Cardiac fibroblast (primary cell): Measurements from ENCODE around the gene TMED6.

ENCODE experiments used
- DNase-seq, 2 donors: peaks; one replicate each; pipeline versions ENCODE4 v3.0.0 to v3.0.0-alpha.2; 2010; ENCODE audit warnings: low read depth in 2 of 2
- H3K4me3 ChIP-seq, 2 donors: replicated peaks in 1 of 2; 1 replicate in 1 of 2; 2 replicates in 1 of 2; pipeline ENCODE4 v1.5.1; 2011; ENCODE audit warnings: low read depth in 2 of 2, low read length in 2 of 2, mild to moderate bottlenecking in 2 of 2, moderate library complexity in 1 of 2
- CTCF ChIP-seq: IDR thresholded peaks from one replicate; pipeline ENCODE4 v1.5.1; 2011; ENCODE audit warnings: low read depth, mild to moderate bottlenecking, low read length, inconsistent platforms

TMED6 gene

GRCh38 chr16:69319381-69319780, 32.2 kb downstream of the TMED6 start:
- TF ChIP-seq CTCF: no peak
- H3K4me3 ChIP-seq: no peak overlapping the region
- DNase-seq: no peak

GRCh38 chr16:69318911-69319289, 32.7 kb downstream of the TMED6 start:
- TF ChIP-seq CTCF: no peak
- no peak for DNase-seq
- no peak overlapping the region for H3K4me3 ChIP-seq

GRCh38 chr16:69318177-69318910, 33.2 kb downstream of the TMED6 start:
- no peak for TF ChIP-seq CTCF
- H3K4me3 ChIP-seq: no peak overlapping the region
- DNase-seq: no peak

DNA sequence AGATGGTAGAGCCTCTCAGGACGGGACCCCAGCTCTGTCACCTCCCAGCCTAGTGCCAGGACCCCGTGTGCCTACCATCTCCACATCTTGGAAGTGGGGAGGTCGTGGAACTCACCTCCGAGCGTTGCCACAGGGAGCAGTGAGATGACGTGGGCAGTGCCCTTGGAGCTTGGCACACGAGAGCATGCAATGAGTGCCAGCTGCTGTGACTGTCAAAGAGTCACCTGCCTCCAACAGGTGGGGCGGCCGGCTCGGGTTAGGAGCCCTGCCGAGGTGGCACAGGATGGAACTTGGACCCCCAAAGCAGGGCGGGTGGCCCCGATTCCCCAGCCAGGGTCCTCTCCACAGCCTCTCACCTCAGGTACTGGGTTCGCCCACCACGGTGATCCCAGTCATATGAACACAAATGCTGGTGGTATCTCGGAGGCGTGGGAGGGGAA, 35.0 kb downstream of the TMED6 start:
- no peak for TF ChIP-seq CTCF
- H3K4me3 ChIP-seq: no peak overlapping the region
- DNase-seq: no peak

DNA sequence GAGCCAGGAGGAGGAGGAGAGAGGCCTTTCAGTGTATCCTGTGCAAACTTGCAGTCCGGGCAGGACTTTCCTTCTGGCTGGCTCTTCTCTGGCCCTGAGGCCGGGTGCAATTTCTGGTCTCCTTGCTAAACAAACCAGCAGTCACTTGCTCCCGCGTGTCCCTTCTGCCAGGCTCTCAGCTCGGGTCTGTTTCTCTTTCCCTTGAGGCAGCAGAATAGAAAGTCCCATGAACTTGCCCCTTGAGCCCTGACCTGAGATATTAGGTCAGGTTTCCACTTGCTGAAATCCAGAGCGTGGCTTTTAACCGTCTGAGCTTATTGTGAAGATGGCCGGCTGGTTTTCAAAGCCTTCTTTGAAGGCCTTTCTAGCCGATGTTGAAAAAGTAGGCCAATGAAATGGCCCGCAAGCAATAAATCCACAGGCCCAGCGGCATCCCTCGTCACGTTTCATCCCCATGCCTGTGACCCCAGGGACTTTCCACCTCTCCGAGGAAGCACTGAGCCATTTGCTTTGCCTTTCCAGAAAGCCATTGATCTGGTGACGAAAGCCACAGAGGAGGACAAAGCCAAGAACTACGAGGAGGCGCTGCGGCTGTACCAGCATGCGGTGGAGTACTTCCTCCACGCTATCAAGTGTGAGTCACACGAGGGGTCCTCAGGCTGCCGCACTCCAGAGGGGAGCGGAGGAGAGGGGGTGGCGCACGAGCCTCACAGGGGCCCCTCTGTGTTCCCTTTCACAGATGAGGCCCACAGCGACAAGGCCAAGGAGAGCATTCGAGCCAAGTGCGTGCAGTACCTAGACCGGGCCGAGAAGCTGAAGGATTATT, 35.9 kb downstream of the TMED6 start:
- DNase-seq: no peak
- no peak overlapping the region for H3K4me3 ChIP-seq
- TF ChIP-seq CTCF: no peak

DNA sequence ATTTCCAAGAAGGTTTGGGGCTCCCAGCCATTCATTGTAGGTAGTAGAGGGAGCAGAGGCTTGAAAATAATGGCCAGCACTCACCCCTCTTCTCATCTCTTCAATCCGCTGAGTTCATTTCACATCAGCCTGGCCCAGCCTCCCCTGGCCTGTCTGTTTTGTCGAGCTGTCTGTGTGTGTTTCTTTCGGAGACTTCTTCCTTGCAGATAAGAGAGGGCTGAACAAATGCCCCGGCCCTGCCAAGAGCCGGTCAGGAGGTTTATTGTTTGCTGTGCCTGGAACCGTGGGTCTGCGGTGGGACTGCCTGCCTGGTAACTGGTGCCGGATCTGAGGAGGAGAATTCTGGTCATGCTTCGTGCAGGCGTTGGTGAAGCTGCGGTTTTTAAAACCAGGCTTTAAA, 37.1 kb downstream of the TMED6 start:
- H3K4me3 ChIP-seq: no peak overlapping the region
- TF ChIP-seq CTCF: no peak
- DNase-seq: no peak
